Stomach smooth muscle (tissue), 2 donors: Measurements from ENCODE around the gene STOML1.
A peak's percentile ranks its signal among the peaks of the same experiment; 100 is the strongest.

Experiments
- H3K27ac ChIP-seq: one replicate; pipeline ENCODE4 v1.7.0; 2013; ENCODE audit warnings: mild to moderate bottlenecking, low read length, inconsistent platforms
- H3K27me3 ChIP-seq, 2 donors: one replicate each; pipeline ENCODE4 v1.7.0; 2013; ENCODE audit warnings: low read length in 2 of 2; ENCODE audit not compliant: insufficient read depth in 2 of 2, control insufficient read depth in 1 of 2
- H3K36me3 ChIP-seq, 2 donors: one replicate each; pipeline ENCODE4 v1.7.0; 2013; ENCODE audit warnings: low read length in 2 of 2; ENCODE audit not compliant: control insufficient read depth in 2 of 2, insufficient read depth in 2 of 2
- H3K4me1 ChIP-seq: one replicate; pipeline ENCODE4 v1.7.0; 2013; ENCODE audit warnings: low read length; ENCODE audit not compliant: control insufficient read depth, insufficient read depth
- H3K4me3 ChIP-seq, 2 donors: one replicate each; pipeline ENCODE4 v1.7.0; 2013; ENCODE audit warnings: low read length in 2 of 2
- H3K9ac ChIP-seq, 2 donors: one replicate each; pipeline ENCODE4 v1.7.0; 2013; ENCODE audit warnings: low read length in 2 of 2, mild to moderate bottlenecking in 1 of 2
- H3K9me3 ChIP-seq, 2 donors: one replicate each; pipeline ENCODE4 v1.7.0; 2013; ENCODE audit warnings: low read length in 2 of 2; ENCODE audit not compliant: control insufficient read depth in 2 of 2
- donor health status: healthy.
- donor health status: Pancreatic carcinoma.

Gene STOML1

GRCh38 chr15:73937296-73937695, 54.8 kb downstream of the STOML1 start:
- Histone ChIP-seq H3K27me3 (no peaks in the 10 kb centered on the region), H3K27ac (no peak overlapping the region), H3K36me3 (peaks cover 0 to 7% of the 10 kb centered on the region in 2 donors), H3K9me3 (no peaks in the 10 kb centered on the region), H3K4me3 (no peak overlapping the region), H3K9ac (no peak overlapping the region), H3K4me1 (peaks cover 32% of the 10 kb centered on the region)

GRCh38 chr15:73936588-73937290, 55.4 kb downstream of the STOML1 start:
- Histone ChIP-seq H3K9me3 (no peaks in the 10 kb centered on the region), H3K9ac (peak overlapping the region in 1 of 2 donors; percentile 29), H3K4me1 (peaks cover 31% of the 10 kb centered on the region), H3K36me3 (peaks cover 0 to 10% of the 10 kb centered on the region in 2 donors), H3K27me3 (no peaks in the 10 kb centered on the region), H3K4me3 (no peak overlapping the region), H3K27ac (no peak overlapping the region)

- H3K27ac ChIP-seq, result no peak overlapping the region
- no peak overlapping the region for H3K9ac ChIP-seq
These were observed 55.9 kb downstream of the STOML1 start for GRCh38 chr15:73936181-73936580.

GRCh38 chr15:73935547-73935946, 56.5 kb downstream of the STOML1 start:
- H3K4me3 ChIP-seq, result no peak overlapping the region
- peaks cover 0 to 12% of the 10 kb centered on the region in 2 donors for H3K36me3 ChIP-seq
- peaks cover 36% of the 10 kb centered on the region for H3K4me1 ChIP-seq
- H3K27me3 ChIP-seq, result no peaks in the 10 kb centered on the region
- no peak overlapping the region for H3K9ac ChIP-seq
- no peak overlapping the region for H3K27ac ChIP-seq
- H3K9me3 ChIP-seq, result no peaks in the 10 kb centered on the region

More at GRCh38 chr15:73936181-73936580, 55.9 kb downstream of the STOML1 start:
- H3K9me3 ChIP-seq, result no peaks in the 10 kb centered on the region
- H3K27me3 ChIP-seq, result no peaks in the 10 kb centered on the region
- no peak overlapping the region for H3K4me3 ChIP-seq
- H3K36me3 ChIP-seq, result peaks cover 0 to 13% of the 10 kb centered on the region in 2 donors
- H3K4me1 ChIP-seq, result peaks cover 36% of the 10 kb centered on the region

- Histone ChIP-seq H3K4me1 (peaks cover 43% of the 10 kb centered on the region), H3K27me3 (no peaks in the 10 kb centered on the region), H3K36me3 (peaks cover 0 to 10% of the 10 kb centered on the region in 2 donors), H3K9me3 (no peaks in the 10 kb centered on the region), H3K27ac (no peak overlapping the region), H3K4me3 (no peak overlapping the region), H3K9ac (no peak overlapping the region)
These were observed 57.8 kb downstream of the STOML1 start for GRCh38 chr15:73934281-73934680.

- Histone ChIP-seq H3K9ac (no peak overlapping the region), H3K4me3 (no peak overlapping the region), H3K9me3 (no peaks in the 10 kb centered on the region), H3K27ac (no peak overlapping the region), H3K36me3 (peaks cover 0 to 10% of the 10 kb centered on the region in 2 donors), H3K27me3 (no peaks in the 10 kb centered on the region), H3K4me1 (peaks cover 52% of the 10 kb centered on the region)
These were observed 59.5 kb downstream of the STOML1 start for GRCh38 chr15:73932381-73933191.

GRCh38 chr15:73931441-73931840, 60.7 kb downstream of the STOML1 start:
- H3K27ac ChIP-seq, result no peak overlapping the region
- no peaks in the 10 kb centered on the region for H3K9me3 ChIP-seq
- peaks cover 57% of the 10 kb centered on the region for H3K4me1 ChIP-seq
- peaks cover 0 to 10% of the 10 kb centered on the region in 2 donors for H3K36me3 ChIP-seq
- H3K27me3 ChIP-seq, result no peaks in the 10 kb centered on the region
- H3K4me3 ChIP-seq, result no peak overlapping the region
- H3K9ac ChIP-seq, result no peak overlapping the region

- peaks cover 57% of the 10 kb centered on the region for H3K4me1 ChIP-seq
- peak overlapping the region in 1 of 2 donors; percentile 25 for H3K9ac ChIP-seq
- H3K27ac ChIP-seq, result no peak overlapping the region
- no peaks in the 10 kb centered on the region for H3K27me3 ChIP-seq
- H3K4me3 ChIP-seq, result peak overlapping the region in 1 of 2 donors; percentile 66
- H3K9me3 ChIP-seq, result no peaks in the 10 kb centered on the region
- peaks cover 0 to 10% of the 10 kb centered on the region in 2 donors for H3K36me3 ChIP-seq
These were observed 61.3 kb downstream of the STOML1 start for GRCh38 chr15:73930790-73931281.

- peaks cover 58% of the 10 kb centered on the region for H3K4me1 ChIP-seq
These were observed 61.7 kb downstream of the STOML1 start for GRCh38 chr15:73930371-73930770.

GRCh38 chr15:73928971-73929627, 63.0 kb downstream of the STOML1 start:
- Histone ChIP-seq H3K9me3 (no peaks in the 10 kb centered on the region), H3K27me3 (no peaks in the 10 kb centered on the region), H3K4me3 (peak overlapping the region; percentile 37 to 66), H3K27ac (no peak overlapping the region), H3K36me3 (peaks cover 0 to 10% of the 10 kb centered on the region in 2 donors), H3K4me1 (peaks cover 71% of the 10 kb centered on the region), H3K9ac (peak overlapping the region in 1 of 2 donors; percentile 47)

More at GRCh38 chr15:73930371-73930770, 61.7 kb downstream of the STOML1 start:
- H3K27ac ChIP-seq, result no peak overlapping the region
- H3K36me3 ChIP-seq, result peaks cover 0 to 10% of the 10 kb centered on the region in 2 donors
- no peaks in the 10 kb centered on the region for H3K9me3 ChIP-seq
- peak overlapping the region in 1 of 2 donors; percentile 25 for H3K9ac ChIP-seq
- no peaks in the 10 kb centered on the region for H3K27me3 ChIP-seq
- H3K4me3 ChIP-seq, result peak overlapping the region in 1 of 2 donors; percentile 66
